ENCODE data around the gene SSTR3.

Gene SSTR3

DNA sequence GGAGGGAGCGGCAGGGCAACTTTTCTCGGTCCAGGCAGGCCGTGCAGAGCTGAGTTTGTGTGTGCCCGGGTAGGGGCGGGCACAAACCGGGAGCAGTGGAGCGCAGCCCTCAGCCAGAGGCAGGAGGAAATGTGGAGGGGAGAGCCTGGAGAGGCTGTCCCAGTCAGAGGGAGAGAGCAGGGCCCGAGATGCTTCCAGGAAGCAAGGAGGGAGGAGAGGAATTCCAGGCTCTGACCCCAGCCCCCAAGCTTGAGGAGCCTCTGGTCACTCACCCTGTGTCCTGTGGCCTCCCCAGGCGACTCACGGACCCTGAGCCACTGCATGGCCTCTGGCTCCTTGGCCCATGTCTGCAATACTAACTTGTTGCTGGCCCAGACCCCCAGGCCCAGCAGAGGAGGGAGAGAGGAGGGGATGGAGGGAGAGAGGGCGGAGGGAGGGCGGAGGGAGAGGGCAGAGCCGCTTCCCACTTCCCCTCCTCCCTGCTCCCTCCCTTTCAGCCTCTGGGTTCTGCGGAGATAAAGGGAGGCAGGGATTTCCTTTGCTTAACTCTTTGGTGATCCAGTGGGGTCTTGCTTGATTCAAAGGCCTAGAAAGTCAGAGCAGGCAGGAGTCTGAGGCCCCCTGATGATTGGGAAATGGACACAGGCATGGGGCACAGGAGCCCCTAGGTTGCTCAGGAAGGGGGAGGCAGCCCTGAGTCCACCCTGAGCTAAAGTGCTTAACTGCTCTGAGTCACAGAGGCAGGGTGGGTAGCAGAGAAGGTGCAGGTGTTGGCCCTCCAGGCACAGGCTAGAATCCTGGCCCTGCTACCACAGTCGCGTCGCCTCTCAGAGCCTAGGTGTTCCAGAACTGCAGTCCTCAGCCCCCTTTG lies 24.2 kb downstream of the SSTR3 start, which contains the start of gene C1QTNF6:
Gene C1QTNF6, minus strand, starts transcription at position 357 of the 871 bp plus-strand sequence. Its CDS starts 34 bp downstream, at position 323.
- H2AFZ ChIP-seq = peak within 1 kb of the TSS; percentile 83
- no peaks in the 10 kb centered on the region for H3K9me3 ChIP-seq (ENCODE audit: control insufficient read depth, low read length)
- no peaks in the 10 kb centered on the region for H3K79me2 ChIP-seq
- H3K4me3 ChIP-seq (ENCODE audit: low read depth, low read length) = peak within 1 kb of the TSS; percentile 51
- no peak within 1 kb of the TSS for H3K9ac ChIP-seq
- peak within 1 kb of the TSS; percentile 77 for H3K4me2 ChIP-seq (ENCODE audit: low read length)
- H3K36me3 ChIP-seq (ENCODE audit: control insufficient read depth, insufficient read depth, low read length) = no peaks in the 10 kb centered on the region
- peaks cover 39% of the 10 kb centered on the region for H3K4me1 ChIP-seq
- TF ChIP-seq, protein P1, sequence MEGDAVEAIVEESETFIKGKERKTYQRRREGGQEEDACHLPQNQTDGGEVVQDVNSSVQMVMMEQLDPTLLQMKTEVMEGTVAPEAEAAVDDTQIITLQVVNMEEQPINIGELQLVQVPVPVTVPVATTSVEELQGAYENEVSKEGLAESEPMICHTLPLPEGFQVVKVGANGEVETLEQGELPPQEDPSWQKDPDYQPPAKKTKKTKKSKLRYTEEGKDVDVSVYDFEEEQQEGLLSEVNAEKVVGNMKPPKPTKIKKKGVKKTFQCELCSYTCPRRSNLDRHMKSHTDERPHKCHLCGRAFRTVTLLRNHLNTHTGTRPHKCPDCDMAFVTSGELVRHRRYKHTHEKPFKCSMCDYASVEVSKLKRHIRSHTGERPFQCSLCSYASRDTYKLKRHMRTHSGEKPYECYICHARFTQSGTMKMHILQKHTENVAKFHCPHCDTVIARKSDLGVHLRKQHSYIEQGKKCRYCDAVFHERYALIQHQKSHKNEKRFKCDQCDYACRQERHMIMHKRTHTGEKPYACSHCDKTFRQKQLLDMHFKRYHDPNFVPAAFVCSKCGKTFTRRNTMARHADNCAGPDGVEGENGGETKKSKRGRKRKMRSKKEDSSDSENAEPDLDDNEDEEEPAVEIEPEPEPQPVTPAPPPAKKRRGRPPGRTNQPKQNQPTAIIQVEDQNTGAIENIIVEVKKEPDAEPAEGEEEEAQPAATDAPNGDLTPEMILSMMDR (IDR thresholded peaks at IDR 0.05) = no peak
- H3K27me3 ChIP-seq (ENCODE audit: control insufficient read depth, insufficient read depth, low read length) = no peaks in the 10 kb centered on the region
- peak within 1 kb of the TSS; percentile 88 for H3K27ac ChIP-seq

DNA sequence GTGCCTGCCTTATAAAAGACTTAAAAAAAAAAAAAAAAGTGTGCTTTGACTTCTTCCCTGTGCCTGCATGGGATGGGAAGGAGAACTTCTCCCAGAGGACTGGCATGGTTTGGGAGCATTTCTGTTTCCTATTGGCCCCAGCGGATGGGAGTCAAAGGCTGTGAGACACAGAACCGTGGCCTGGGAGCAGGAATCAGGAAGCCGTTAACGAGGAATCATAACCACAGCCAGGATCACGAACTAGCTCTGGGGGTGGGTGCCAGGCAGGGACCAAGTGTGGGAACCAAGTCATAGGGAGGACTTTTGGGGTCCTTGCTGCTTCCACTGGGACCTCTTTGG lies 24.8 kb downstream of the SSTR3 start:
- no peaks in the 10 kb centered on the region for H3K79me2 ChIP-seq
- TF ChIP-seq, protein P1 (IDR thresholded peaks at IDR 0.05) = no peak
- H3K27ac ChIP-seq = peak overlapping the region; percentile 88
- H3K4me3 ChIP-seq (ENCODE audit: low read depth, low read length) = peak overlapping the region; percentile 51
- H3K27me3 ChIP-seq (ENCODE audit: control insufficient read depth, insufficient read depth, low read length) = no peaks in the 10 kb centered on the region
- peaks cover 34% of the 10 kb centered on the region for H3K4me1 ChIP-seq
- H3K4me2 ChIP-seq (ENCODE audit: low read length) = peak overlapping the region; percentile 77
- peak overlapping the region; percentile 83 for H2AFZ ChIP-seq
- H3K36me3 ChIP-seq (ENCODE audit: control insufficient read depth, insufficient read depth, low read length) = no peaks in the 10 kb centered on the region
- H3K9ac ChIP-seq = no peak overlapping the region
- no peaks in the 10 kb centered on the region for H3K9me3 ChIP-seq (ENCODE audit: control insufficient read depth, low read length)

DNA sequence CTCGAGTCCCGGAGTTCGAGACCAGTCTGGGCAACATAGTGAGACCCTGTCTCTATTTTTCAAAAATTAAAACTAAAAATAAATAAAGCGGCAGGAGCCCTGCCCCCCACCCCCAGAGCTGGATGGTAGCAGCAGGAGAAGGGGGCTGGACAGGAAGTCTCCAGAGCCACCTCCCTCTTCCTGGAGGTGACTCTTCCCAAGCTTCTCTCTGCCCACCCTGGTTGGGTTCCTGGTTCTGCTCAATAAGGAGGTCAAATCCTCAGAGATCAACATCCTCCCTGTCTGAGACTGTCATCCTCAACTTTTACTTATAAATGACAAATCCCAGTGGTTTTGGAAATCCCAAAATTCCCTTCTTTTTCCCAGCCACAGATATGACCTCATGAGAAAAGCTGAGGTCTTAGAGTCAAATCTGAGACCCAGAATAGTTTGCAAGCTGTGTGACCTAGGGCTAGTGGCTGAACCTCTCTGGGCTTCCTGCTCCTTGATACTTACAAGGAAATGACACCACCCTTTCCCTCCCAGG lies 25.2 kb downstream of the SSTR3 start:
- TF ChIP-seq, protein P1 (IDR thresholded peaks at IDR 0.05) = no peak
- no peaks in the 10 kb centered on the region for H3K36me3 ChIP-seq (ENCODE audit: control insufficient read depth, insufficient read depth, low read length)
- H3K9me3 ChIP-seq (ENCODE audit: control insufficient read depth, low read length) = no peaks in the 10 kb centered on the region
- H3K27ac ChIP-seq = peak overlapping the region; percentile 88
- H2AFZ ChIP-seq = no peak overlapping the region
- peaks cover 32% of the 10 kb centered on the region for H3K4me1 ChIP-seq
- no peak overlapping the region for H3K9ac ChIP-seq
- H3K4me2 ChIP-seq (ENCODE audit: low read length) = peak overlapping the region; percentile 77
- H3K27me3 ChIP-seq (ENCODE audit: control insufficient read depth, insufficient read depth, low read length) = no peaks in the 10 kb centered on the region
- H3K79me2 ChIP-seq = no peaks in the 10 kb centered on the region
- H3K4me3 ChIP-seq (ENCODE audit: low read depth, low read length) = peak overlapping the region; percentile 51

DNA sequence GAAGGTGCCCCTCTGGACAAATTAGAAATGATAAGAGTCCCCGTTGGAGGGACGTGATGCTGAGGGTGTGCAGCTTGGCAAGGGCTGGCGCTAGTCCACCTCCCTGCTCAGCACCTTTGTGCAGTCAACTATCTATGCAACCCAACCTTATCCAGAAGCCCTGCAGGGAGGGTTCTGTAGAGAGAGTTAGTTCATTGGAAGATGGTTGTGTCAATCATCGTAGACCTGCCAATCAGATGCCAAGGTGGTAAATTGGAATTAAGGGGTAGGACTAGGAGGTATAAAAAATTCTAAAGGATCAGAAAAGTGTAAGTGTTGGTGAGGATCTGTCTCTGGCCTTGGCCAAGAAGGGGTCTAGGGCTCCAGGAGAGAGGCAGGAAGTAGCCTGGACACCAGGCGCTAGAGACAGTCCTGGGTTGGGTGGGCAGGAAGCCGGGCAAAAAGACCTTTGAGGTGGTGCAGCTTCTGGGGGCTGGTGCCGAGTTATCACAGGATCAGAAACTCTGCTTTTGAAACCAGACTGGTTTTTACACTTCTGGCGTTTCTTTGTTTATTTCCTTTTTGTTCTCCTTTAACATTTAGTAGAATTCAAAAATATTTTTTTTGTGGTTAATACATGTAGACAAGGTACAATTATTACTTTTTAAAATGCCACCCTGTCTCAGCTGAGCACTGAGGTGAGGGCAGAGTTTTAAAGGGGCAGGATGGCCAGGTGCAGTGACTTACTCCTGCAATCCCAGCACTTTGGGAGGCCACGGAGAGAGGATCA lies 25.9 kb downstream of the SSTR3 start:
- no peak overlapping the region for H2AFZ ChIP-seq
- no peaks in the 10 kb centered on the region for H3K27me3 ChIP-seq (ENCODE audit: control insufficient read depth, insufficient read depth, low read length)
- H3K4me1 ChIP-seq = peaks cover 29% of the 10 kb centered on the region
- no peaks in the 10 kb centered on the region for H3K79me2 ChIP-seq
- no peak overlapping the region for H3K9ac ChIP-seq
- H3K9me3 ChIP-seq (ENCODE audit: control insufficient read depth, low read length) = no peaks in the 10 kb centered on the region
- H3K4me2 ChIP-seq (ENCODE audit: low read length) = peak overlapping the region; percentile 77
- no peaks in the 10 kb centered on the region for H3K36me3 ChIP-seq (ENCODE audit: control insufficient read depth, insufficient read depth, low read length)
- peak overlapping the region; percentile 29 for H3K27ac ChIP-seq
- H3K4me3 ChIP-seq (ENCODE audit: low read depth, low read length) = no peak overlapping the region
- TF ChIP-seq, protein P1 (IDR thresholded peaks at IDR 0.05) = no peak
